ENCODE measurements around the gene ADSL.

Gene ADSL

DNA sequence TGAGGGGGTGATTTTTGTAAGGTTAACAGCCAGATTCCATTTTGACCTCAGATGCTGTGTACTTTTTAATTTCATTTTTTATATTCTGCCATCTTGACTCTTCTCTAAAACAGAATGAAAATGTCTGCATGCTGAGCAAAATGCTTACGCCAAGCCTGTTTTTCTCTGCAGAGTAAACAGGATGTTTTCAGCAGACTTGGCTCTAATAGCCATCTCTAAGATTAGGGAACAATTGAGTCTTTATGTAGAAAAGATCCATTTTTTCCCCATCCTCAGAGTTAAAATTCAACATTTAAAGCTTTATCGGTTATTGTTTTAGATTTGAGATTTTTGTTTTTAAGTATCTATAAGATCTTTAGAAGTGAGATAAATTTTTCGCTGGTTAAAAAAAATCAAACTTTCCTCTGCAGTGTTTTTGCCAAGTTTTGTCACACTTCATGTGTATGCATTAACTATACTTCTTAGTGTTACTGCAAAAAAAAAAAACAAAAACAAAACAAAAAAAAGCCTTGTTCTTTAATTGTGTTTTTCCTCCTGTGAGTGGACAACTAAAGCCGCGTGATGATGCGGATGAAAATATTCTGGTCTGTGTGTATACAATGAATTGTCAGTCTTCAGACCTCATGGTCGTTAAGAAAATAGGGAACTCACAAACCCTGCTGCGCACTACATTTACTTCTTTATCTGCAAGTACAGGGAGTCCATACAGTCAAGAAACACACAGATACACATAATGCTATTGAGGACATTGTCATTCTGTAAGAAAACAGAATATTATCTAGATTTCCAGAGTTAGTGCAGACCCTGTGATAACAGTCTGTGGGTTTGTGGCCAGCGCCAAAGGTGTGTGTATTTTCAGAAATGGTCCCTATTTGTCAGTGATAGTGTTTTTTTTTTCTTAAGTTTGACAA is 17.5 kb upstream of the ADSL start:
- no peak for DNase-seq

DNA sequence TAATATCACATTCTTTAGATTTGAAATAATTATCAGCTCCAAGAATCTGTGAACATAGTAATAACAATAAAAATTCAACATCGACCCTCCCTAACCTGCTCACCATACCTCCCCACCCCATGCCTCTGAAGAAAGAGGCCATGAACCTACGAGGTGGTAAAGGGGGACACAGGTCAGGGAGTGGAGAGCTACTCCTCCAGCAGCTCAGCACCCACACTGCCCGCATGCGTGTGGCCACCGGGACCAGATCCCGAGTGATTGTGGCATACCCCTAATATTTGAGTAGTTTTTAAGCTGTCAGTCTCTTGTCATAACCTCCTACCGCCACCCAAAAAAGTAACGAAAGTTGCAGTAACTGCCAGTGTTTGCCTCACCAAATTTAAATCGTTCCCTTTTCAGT is 16.8 kb upstream of the ADSL start:
- DNase-seq = no peak

DNA sequence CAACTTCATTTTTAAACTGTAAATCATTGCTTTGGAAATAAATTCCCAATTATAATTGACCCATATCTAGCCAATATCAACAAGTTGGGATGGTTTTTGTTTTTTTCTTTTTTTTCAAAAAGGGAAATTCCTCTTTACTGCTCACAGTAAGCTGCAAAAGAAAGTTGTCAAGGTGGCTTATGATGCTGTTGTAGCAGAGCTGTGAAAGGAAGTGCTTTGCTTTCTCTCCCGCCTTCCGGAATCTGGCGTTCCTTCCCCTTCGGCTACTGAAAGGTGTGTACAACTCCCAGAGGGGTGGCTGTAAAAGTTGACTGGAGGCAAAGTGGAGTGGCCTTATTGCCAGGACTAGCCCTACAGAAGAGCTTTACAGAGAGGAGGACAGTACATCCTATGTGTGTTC is 16.2 kb upstream of the ADSL start:
- DNase-seq = no peak

DNA sequence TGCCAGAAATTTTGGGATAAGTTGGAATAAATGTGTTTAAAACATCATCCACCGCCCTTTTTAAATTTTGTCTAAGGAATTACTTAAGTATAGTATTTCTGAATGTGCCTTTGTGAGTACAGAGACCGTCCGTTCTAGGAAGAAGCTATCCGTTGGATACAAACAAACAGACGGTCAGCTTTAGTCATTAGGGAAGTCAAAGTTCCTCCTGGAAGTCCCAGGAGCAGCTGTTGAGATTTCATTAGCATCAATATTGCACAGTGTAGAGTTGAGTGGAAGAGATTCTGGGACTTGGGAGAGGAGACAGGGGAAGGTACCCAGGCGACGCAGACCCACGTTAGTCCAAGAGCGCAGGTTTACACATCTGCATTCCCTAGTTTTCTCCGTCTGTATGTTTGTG is 15.7 kb upstream of the ADSL start:
- DNase-seq = no peak

DNA sequence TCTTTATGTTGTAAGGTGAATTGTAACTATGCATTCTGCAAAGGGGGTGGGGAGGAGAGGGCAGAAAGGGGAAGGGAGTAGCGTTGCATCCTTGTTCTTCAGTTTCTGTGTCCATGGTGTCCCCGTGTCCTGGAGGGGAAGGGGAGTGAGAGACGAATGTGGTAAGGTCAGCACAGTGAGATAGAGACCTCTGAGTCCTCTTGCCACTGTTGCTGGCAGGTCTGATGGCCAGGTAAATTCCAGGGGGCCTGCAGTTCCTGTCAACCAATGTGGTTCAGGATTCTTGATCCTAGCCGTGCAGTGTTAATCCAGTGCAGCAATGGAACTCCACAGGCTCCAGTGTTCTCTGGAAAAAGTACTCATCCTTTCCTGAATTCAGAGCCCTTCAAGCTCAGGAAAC is 14.6 kb upstream of the ADSL start:
- no peak for DNase-seq

DNA sequence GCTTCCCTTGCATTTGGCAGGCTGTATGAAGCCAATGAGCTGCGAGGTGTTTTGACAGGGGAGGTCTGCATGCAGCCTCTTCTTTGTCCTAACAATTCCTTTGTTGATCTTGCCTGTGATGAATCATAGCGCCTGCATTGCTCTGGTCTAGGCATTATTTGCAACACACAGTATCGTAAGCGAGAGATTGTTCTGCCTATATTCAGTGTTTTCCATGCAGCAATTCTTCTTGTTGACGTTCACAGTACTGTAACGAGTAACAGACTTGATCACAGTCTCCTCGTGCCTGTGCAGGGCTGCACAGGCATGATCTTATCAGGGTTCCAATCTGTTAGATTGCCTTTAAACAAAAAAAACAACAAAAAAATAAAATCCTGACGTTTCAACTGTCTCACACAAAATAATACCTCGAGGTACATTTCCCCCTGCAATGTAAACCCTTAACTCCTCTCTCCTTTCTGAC is 13.9 kb upstream of the ADSL start:
- DNase-seq = no peak

DNA sequence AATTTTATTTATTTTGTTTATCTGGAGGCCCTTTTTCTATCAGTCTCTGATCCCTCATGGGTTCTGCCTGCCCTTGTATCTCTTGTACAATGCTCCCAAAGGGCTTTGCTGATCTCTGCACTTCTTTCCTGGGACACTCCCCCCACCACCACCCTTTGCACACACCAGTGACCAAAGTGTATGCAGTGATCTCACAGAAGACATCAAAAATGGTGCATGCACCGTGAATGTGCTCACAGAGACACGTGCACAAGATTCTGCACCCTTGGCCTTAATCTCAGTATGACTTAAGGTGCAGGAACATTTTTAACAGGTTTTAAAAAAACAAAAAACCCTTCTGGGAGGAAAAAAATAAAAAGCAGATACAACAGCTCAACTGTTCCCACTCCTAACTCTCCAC is 12.2 kb upstream of the ADSL start:
- no peak for DNase-seq

DNA sequence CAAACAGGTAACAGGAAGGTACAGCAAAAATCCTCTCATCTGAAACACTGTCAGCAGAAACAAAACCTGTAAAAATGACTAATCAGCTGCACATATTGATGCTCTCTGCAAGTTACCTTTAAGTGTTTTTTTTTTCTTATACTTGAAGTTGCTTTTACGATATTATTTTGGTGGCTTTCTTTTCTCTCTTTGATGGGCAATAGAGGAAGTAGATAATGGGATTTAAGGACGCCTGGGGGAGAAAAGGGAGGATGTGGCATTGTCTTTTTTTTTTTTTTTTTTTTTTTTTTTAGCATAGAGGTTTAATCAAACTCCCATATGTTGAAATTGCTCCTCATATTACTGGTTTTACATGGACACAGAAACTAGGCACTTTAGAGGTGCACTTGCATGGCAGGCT is 11.4 kb upstream of the ADSL start:
- DNase-seq = no peak

DNA sequence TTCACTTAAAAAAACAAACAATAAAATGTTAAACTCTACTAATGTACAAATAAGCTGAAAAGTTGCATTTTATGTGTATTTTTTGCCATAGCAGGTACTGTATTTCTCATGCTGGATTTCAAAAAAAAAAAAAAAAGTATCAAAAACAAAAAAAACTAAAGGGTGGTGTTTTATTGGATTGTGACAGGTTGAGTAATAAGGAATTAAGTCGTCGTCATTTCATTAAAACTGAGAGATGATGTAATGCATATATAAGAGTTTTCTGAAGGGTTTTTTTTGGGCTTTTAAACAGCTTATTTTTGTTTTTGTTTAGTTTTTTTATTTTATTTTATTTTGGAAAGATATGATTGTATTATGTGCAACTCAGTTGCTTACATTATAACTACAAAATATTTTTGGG is 10.9 kb upstream of the ADSL start:
- no peak for DNase-seq

DNA sequence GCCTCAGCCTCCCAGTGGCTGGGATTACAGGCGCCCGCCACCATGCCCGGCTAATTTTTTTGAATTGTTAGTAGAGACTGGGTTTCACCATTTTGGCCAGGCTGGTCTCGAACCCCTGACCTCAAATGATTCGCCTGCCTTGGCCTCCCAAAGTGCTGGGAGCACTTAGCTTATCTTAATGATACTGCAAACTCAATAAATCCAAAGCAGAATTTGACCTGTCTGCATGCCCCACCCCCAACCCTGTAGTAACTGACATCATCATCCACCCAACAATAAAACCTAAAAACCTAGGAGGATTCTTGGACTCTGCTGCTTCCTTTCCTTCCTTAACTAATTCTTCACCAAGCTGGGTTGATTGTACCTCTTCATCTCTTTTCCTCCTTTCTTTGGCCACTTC is 6.3 kb upstream of the ADSL start:
- DNase-seq = no peak

DNA sequence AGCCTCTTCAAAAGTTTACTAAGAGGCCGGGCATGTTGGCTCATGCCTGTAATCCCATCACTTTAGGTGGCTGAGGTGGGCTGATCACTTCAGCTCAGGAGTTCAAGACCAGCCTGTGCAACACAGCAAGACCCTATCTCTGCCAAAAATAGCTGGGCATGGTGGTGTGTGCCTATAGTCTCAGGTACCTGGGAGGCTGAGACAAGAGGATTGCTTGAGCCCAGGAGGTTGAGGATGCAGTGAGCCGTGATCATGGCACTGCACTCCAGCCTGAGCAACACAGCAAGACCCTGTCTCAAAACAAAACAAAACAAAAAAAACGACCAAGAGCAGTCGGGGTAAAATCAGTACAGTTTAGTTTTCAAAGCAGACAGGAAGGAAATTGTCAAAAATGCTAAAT is 4.7 kb upstream of the ADSL start:
- no peak for DNase-seq

DNA sequence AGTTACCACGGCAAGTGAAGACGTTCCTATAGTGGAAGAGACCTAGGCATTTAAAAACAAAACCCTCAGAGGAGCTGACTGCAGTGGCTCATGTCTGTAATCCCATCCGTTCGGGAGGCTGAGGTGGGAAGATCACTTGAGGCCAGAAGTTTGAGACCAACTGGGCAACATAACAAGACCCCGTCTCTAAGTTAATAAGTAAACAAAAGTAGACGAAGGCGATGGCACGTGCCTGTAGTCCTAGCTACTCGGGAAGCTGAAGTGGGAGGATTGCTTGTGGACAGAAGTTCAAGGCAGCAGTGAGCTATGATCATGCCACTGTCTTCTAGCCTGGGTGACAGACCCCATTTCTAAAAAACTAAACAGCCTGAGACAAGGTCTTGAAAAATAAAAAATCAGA is 3.8 kb upstream of the ADSL start:
- no peak for DNase-seq

DNA sequence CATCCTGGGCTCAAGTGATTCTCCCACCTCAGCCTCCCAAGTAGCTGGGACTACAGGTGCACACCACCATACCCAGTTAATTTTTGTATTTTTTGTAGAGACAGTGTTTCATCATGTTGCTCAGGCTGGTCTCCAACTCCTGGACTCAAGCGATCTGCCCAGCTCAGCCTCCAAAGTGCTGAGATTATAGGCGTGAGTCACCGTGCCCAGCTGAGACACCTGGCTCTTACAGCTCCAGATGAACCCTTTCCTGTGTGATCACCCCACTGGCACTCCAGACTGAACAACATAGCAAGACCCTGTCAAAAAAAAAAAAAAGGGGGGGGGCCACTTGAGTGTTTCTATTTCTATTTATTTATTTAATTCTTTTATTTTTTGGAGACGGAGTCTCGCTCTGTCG is 1.0 kb upstream of the ADSL start:
- no peak for DNase-seq

DNA sequence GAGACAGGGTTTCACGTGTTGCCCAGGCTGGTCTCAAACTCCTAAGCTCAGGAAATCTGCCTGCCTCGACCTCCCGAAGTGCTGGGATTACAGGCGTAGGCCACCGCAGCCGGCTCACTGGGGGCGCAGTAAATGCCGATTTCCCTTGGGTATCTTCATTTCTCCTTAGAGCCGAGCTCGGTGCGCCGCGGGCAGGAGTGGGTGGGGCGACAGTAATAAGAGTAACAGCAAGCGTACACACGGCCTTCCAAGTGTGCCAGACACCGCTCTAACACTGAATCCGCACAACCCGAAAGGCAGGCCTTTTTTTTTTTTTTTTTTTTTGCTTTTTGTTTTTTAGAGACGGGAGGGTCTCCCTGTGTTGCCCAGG is 500 bp upstream of the ADSL start:
- DNase-seq = no peak

DNA sequence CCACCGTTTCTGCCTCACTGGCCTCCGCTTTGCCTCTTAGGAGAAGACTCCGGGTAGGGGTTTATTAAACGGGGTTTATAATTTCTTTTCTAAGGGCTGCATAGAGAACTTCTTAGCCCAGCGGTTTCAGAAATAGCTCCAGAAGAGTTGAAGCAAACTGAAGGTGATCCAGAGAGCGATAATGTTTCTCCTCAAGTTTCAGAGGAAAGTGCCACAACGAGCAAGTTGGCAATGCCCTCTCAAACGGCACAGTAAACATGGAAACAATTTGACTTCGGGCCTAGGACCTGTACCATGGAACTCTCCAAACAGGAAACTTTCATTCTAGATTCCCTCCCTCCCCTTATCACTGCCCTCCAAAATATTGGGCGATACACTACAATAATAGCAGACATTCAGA is 1.0 kb downstream of the ADSL start:
- DNase-seq = no peak

DNA sequence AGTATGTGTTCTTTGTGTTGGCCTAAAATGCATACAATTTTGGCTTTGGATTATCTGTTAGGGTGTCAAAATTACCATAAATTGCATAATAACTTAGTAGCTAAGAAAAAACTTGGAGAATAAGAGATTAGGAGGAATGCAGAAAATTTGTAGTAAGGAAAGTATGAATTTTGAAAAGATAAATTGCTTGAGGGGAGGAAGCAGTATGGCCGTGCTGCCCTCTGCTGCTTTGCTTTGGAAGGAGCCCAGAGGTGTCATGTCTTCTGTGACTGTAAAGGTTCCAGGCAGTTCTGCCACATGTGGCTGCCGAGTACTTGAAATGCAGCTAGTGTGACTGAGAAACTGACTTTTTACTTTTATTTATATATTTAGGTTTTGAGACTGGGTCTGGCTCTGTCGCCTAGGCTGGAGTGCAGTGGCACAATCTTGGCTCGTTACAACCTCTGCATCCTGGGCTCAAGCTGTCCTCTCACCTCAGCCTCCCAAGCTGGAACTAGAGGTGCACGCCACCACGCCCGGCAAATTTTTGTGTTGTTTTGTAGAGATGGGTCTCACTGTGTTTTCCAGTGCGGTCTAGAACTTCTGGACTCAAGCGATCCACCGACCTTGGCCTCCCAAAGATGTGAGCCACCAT is 1.8 kb downstream of the ADSL start:
- peak; percentile 27 to 33 for DNase-seq

DNA sequence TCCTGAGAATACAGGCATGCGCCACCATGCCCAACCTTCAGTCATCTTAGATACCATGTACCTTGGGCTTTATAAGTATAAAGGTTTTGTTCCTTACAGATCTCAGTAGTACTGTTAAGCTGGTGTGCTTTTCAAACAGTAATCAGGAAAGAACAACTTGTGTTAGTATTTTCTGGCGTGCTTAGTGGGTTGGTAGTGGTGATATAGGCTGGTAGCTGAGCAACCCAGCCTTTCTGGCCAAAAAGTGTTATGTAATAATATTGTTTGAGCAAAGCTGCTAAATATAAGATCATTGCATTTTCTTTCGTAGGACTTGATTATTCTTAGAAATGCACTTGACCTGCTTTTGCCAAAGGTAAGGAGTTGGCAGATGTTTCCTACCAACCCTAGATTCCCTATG is 6.5 kb downstream of the ADSL start:
- DNase-seq = no peak

DNA sequence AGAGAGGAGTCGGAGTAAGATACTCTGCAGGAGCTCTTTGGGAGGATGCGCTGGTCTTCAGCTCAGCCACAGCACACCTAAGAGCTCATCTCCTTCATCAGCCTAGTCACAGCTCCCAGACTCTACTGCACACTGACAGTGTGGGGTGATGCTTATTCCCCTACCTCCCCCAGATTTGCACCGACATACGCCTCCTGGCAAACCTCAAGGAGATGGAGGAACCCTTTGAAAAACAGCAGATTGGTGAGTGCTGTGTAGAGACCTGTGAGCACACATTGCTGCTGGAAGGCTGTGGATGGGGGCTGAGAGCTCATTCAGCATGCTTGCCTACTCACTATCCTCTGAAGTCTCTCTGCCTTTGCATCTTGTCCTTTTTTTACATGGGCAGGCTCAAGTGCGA is 14.8 kb downstream of the ADSL start:
- DNase-seq = no peak

DNA sequence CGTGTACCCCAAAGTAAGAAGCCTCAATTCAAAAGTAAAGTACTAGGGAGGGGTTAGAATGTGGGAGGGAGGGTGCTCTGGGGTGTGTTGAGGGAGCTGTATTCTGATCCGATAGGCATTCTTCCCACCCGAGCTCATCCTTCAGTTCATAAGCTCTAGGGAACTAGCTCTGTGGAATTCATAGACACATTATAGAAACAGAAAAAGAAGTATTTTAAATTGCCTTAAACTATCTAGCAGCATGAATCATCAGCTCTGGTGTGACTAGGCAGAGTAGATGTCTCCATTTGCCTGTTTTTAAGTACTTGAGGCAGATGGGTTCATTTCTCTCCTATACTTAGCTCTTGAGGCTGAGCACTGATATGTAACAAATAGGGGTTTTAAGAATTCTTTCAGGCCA is 16.8 kb downstream of the ADSL start:
- no peak for DNase-seq

DNA sequence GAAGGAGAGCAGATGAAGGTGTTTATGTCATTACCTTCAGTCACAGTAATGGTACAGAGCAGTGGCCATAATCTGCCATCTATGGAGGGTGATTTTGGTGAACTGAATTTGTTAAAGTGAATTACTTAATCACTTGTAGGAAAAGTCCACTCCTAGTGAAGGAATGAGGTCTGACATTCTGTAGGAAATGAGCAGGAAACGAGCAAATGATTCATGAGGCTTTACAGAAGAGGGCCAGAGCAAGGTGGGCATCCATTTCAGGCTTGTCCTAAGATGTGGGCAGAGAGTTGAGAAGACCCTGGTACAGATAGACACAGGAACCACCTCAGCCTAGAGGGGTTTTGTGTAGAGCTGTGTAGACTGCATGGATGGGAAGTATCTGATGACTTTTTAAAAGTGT is 18.1 kb downstream of the ADSL start:
- no peak for DNase-seq

DNA sequence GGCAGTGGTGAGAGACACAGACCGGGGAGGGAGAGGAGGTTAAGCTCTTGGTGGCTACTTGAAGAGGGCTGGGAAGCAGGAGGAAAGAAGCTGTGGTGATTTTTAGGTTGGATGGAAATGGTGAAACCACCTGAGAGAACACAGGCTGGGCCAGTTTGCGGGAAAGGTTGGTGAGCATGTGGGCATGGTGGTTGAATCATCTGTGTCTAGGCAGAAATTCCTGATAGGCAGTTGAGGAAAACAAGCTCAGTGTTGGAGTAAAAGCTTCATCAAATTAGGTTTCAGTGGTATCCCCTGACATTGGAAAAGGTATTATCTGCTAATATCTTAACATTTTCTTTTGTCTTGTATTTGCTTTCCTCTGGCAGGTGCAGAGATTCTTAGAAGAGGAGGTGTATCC is 19.8 kb downstream of the ADSL start:
- DNase-seq = no peak

DNA sequence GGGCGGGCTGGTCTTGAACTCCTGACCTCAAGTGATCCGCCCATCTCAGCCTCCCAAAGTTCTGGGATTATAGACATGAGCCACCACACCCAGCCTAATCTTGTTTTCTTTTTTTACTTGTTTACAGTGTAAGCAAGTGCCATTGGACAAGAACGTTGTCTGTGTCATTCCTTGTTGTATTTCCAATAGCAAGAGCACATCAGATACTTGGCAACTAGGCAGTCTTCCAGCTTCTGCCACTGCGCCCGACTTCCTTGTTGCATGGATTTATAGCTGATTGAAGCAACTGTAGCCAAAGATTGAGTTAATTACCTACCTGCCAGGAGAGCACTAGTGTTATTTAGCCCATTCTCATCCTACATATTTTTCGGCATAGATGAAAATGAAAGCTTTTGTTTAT is 21.0 kb downstream of the ADSL start:
- no peak for DNase-seq

DNA sequence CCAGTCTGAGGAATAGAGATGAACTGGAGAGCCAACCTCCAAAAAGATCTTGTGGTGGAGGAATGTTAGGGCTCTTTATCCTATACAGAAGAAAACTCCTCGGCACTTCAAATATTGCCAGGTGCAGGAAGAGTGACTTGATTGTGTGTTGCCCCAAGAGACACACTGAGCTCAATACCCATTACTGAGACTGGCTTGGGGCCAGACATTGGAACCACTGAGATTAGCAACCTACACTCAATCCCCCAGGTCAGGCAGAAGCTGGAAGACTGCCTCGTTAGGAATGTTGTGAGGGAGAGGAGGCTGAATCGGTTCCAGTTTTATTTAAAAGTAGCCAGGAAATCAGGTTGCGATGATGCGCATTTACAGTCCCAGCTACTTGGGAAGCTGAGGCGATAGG is 21.7 kb downstream of the ADSL start:
- DNase-seq = no peak

DNA sequence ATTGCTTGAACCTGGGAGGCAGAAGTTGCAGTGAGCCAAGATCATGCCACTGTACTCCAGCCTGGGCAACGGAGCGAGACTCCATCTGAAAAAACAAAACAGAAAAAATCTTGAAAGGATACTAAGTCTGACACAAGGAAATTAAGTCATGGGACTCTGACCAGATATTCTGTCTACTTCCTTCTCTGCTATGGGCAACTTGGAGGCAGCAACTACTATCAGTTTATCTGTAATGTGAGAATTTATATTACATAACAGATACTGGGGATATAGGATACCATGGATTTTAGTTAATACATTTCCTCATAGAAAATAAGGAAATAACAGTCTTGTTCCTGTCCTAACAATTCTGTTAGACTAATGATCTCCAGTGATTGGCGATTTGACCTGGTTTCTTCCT is 22.5 kb downstream of the ADSL start:
- no peak for DNase-seq

DNA sequence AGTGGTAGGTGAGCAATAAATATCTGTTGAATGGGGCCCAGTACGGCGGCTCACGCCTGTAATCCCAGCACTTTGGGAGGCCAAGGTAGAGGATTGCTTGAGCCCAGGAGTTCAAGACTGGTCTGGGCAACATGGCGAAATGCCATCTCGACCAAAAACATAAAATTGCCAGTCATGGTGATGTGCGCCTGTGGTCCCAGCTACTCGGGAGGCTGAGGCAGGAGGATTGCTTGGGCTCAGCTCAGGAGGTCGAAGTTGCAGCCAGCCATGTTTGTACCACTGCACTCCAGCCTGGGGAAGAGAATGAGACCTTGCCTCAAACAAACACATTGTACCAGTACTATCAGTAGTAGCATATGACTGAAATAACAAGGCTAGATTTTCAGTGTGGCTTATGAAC is 28.3 kb downstream of the ADSL start:
- no peak for DNase-seq
